B cell (primary cell): ENCODE results near the gene FABP2. TPM values are rescaled to one million over a fixed set of nuclear protein-coding genes. Genes with fewer than 3 reads are reported as not detected.
"Not testable (repeated sequence)": the region's sequence is repeated elsewhere in the genome, so short reads cannot be mapped to it uniquely, and the experiment has no call there.

Experiments
- ATAC-seq: fragments of 200-7000 bp; cut with Tn5 transposase; one replicate; pipeline ENCODE4 v1.10.0; 2021; ENCODE audit warnings: low read depth, mild to moderate bottlenecking, moderate number of reproducible peaks, moderate library complexity
- CTCF ChIA-PET: fragments of 350-600 bp; sonication (Branson Sonifier 250); formaldehyde crosslinking; loops from one replicate; lab custom pipeline; 2021; ENCODE audit warnings: antibody characterized with exemption, inconsistent platforms; lab: Charles Lee
- POLR2A ChIA-PET: fragments of 350-600 bp; sonication (Branson Sonifier 250); formaldehyde crosslinking; loops from one replicate; lab custom pipeline; 2021; ENCODE audit warnings: antibody characterized with exemption; lab: Charles Lee
- DNase-seq: peaks from one replicate; pipeline ENCODE4 v3.0.0; 2013
- H2AFZ ChIP-seq: 2 replicates; pipeline ENCODE4 v1.6.1; 2012; ENCODE audit warnings: mild to moderate bottlenecking, low read depth, low read length; ENCODE audit not compliant: insufficient read depth, poor library complexity, severe bottlenecking
- H3K27ac ChIP-seq, 2 donors: 1 replicate in 1 of 2; 2 replicates in 1 of 2; pipeline ENCODE4 v1.5.1; 2012 to 2013; ENCODE audit warnings: low read length in 2 of 2, mild to moderate bottlenecking in 2 of 2, moderate library complexity in 1 of 2
- H3K27me3 ChIP-seq, 4 experiments: fragments of 200-600 bp in 1 of 4; sonication (generic) in 1 of 4; replicated peaks in 1 of 4; 1 replicate in 2 of 4; 2 replicates in 2 of 4; pipeline versions ENCODE4 v1.6.1 to v1.7.0; 2013 to 2016; ENCODE audit warnings: low read length in 3 of 4, mild to moderate bottlenecking in 2 of 4, mixed read lengths in 1 of 4, moderate library complexity in 1 of 4; ENCODE audit not compliant: insufficient read depth in 4 of 4, control insufficient read depth in 3 of 4; ENCODE audit errors: control extremely low read depth in 1 of 4
- H3K36me3 ChIP-seq, 2 experiments: replicated peaks in 1 of 2; 1 replicate in 1 of 2; 2 replicates in 1 of 2; pipeline versions ENCODE4 v1.6.1 to v1.7.1; 2013; ENCODE audit warnings: low read length in 1 of 2; ENCODE audit not compliant: insufficient read depth in 2 of 2, control insufficient read depth in 1 of 2; ENCODE audit errors: control extremely low read depth in 1 of 2, extremely low read depth in 1 of 2
- H3K4me1 ChIP-seq, 2 donors: fragments of 200-600 bp in 1 of 2; sonication (generic) in 1 of 2; 1 replicate in 1 of 2; 2 replicates in 1 of 2; pipeline versions ENCODE4 v1.5.1 to v1.6.1; 2013 to 2017; ENCODE audit warnings: low read length in 2 of 2; ENCODE audit not compliant: control insufficient read depth in 2 of 2, insufficient read depth in 2 of 2
- H3K4me2 ChIP-seq: replicated peaks from 2 replicates; pipeline ENCODE3; 2012; ENCODE audit warnings: mild to moderate bottlenecking, low read depth, low read length; ENCODE audit not compliant: poor library complexity, severe bottlenecking
- H3K4me3 ChIP-seq, 5 experiments: fragments of 200-600 bp in 1 of 5; sonication (generic) in 1 of 5; 1 replicate in 3 of 5; 2 replicates in 2 of 5; pipeline versions ENCODE4 v1.5.1 to v1.7.0; 2011 to 2016; ENCODE audit warnings: low read length in 4 of 5, mild to moderate bottlenecking in 4 of 5, low read depth in 2 of 5, control low read depth in 1 of 5, moderate library complexity in 1 of 5; ENCODE audit not compliant: insufficient read depth in 1 of 5; ENCODE audit errors: control extremely low read depth in 1 of 5, extremely low read depth in 1 of 5
- H3K79me2 ChIP-seq: fragments of 200-600 bp; sonication (generic); one replicate; pipeline ENCODE4 v1.6.0; 2016; ENCODE audit warnings: low read length; ENCODE audit not compliant: control insufficient read depth, insufficient read depth
- H3K9ac ChIP-seq: fragments of 200-600 bp; sonication (generic); 2 replicates; pipeline ENCODE4 v1.6.1; 2017; ENCODE audit warnings: mild to moderate bottlenecking, low read length, moderate library complexity
- H3K9me3 ChIP-seq, 3 donors: one replicate each; pipeline versions ENCODE4 v1.6.1 to v1.7.1; 2013; ENCODE audit warnings: low read length in 2 of 3; ENCODE audit not compliant: control insufficient read depth in 2 of 3, insufficient read depth in 1 of 3; ENCODE audit errors: control extremely low read depth in 1 of 3
- H4K20me1 ChIP-seq: 2 replicates; pipeline ENCODE4 v1.6.0; 2012; ENCODE audit warnings: mild to moderate bottlenecking, low read length; ENCODE audit not compliant: insufficient read depth, control insufficient read depth, poor library complexity, severe bottlenecking
- H3K27ac Mint-ChIP-seq: one replicate; pipeline ENCODE4 v1.8.0; 2021; ENCODE audit warnings: mixed read lengths
- H3K27me3 Mint-ChIP-seq: one replicate; pipeline ENCODE4 v1.8.0; 2021; ENCODE audit warnings: mixed read lengths
- H3K4me1 Mint-ChIP-seq: one replicate; pipeline ENCODE4 v1.8.0; 2021; ENCODE audit warnings: mixed read lengths
- H3K4me3 Mint-ChIP-seq: one replicate; pipeline ENCODE4 v1.8.0; 2021; ENCODE audit warnings: mixed read lengths
- H3K9me3 Mint-ChIP-seq: one replicate; pipeline ENCODE4 v1.8.0; 2022; ENCODE audit warnings: mixed read lengths; ENCODE audit not compliant: insufficient read depth
- WGBS: methylation state at CpG from one replicate; pipeline ENCODE4 v1.1.5; 2013; ENCODE audit warnings: missing lambda C conversion rate; ENCODE audit not compliant: insufficient coverage; 5-methylcytosine and 5-hydroxymethylcytosine counted together
- intact Hi-C: fragments of 100-400 bp; cut with micrococcal nuclease; formaldehyde crosslinking; loops from one replicate; pipeline ENCODE4 v1.10.0; 2022
- polyA plus RNA-seq: library from polyadenylated mRNA; depleted of rRNA; stranded (reverse); fragments of >200 nt; gene quantifications from 2 replicates; pipeline ENCODE4 v1.2.3, GENCODE V29; 2012
- total RNA-seq, 2 donors: library from RNA; stranded (reverse); fragments of 120-200 nt in 1 of 2; gene quantifications; 1 replicate in 1 of 2; 2 replicates in 1 of 2; pipeline versions ENCODE4 v1.2.3 to v1.2.4, GENCODE V29; 2013 to 2022

FABP2 gene
- total and polyA plus RNA-seq, 2 donors (not counting 1 experiment from before 2014, with no cell fraction given): not detected

GRCh38 chr4:119359873-119360272, 37.9 kb upstream of the FABP2 start:
- H3K27ac ChIP-seq, H3K79me2 ChIP-seq, H3K36me3 ChIP-seq, ATAC-seq, intact Hi-C loops, H3K27ac Mint-ChIP-seq, H3K4me1 ChIP-seq, H3K27me3 Mint-ChIP-seq, H3K9me3 Mint-ChIP-seq, DNase-seq, H2AFZ ChIP-seq, H4K20me1 ChIP-seq, H3K9me3 ChIP-seq, POLR2A ChIA-PET, H3K4me1 Mint-ChIP-seq, H3K4me3 Mint-ChIP-seq, H3K4me3 ChIP-seq, H3K4me2 ChIP-seq, H3K27me3 ChIP-seq, H3K9ac ChIP-seq, CTCF ChIA-PET: not testable (repeated sequence)
- WGBS: 100% methylated on average over 1 of the region's 2 CpGs

- H3K36me3 ChIP-seq, H3K4me3 ChIP-seq, H3K27ac Mint-ChIP-seq, H3K27ac ChIP-seq, H2AFZ ChIP-seq, H3K9me3 ChIP-seq, H3K4me3 Mint-ChIP-seq, DNase-seq, intact Hi-C loops, H3K4me1 Mint-ChIP-seq, ATAC-seq, H4K20me1 ChIP-seq, POLR2A ChIA-PET, CTCF ChIA-PET, H3K9ac ChIP-seq, H3K27me3 ChIP-seq, H3K4me2 ChIP-seq, H3K79me2 ChIP-seq, H3K4me1 ChIP-seq, H3K27me3 Mint-ChIP-seq, H3K9me3 Mint-ChIP-seq: not testable (repeated sequence)
- WGBS: no CpG with 5 or more reads among the region's 1 CpG
These were observed 34.9 kb upstream of the FABP2 start for GRCh38 chr4:119356796-119357195.

GRCh38 chr4:119356041-119356440, 34.1 kb upstream of the FABP2 start:
- CTCF ChIA-PET, H3K4me2 ChIP-seq, ATAC-seq, intact Hi-C loops, POLR2A ChIA-PET, H3K4me3 ChIP-seq, H3K27me3 ChIP-seq, H3K9me3 Mint-ChIP-seq, H3K4me1 Mint-ChIP-seq, H3K4me3 Mint-ChIP-seq, H3K36me3 ChIP-seq, H2AFZ ChIP-seq, H3K9ac ChIP-seq, H4K20me1 ChIP-seq, H3K27me3 Mint-ChIP-seq, H3K27ac ChIP-seq, H3K79me2 ChIP-seq, H3K27ac Mint-ChIP-seq, H3K4me1 ChIP-seq, DNase-seq, H3K9me3 ChIP-seq: not testable (repeated sequence)
- no CpG with 5 or more reads among the region's 1 CpG for WGBS

GRCh38 chr4:119353364-119353763, 31.4 kb upstream of the FABP2 start:
- H3K79me2 ChIP-seq, H3K27ac Mint-ChIP-seq, H3K27me3 ChIP-seq, H3K27me3 Mint-ChIP-seq, DNase-seq, intact Hi-C loops, H3K9me3 ChIP-seq, H3K9me3 Mint-ChIP-seq, H3K9ac ChIP-seq, ATAC-seq, H3K27ac ChIP-seq, H3K4me1 Mint-ChIP-seq, H3K36me3 ChIP-seq, POLR2A ChIA-PET, H3K4me2 ChIP-seq, CTCF ChIA-PET, H3K4me3 Mint-ChIP-seq, H3K4me1 ChIP-seq, H4K20me1 ChIP-seq, H2AFZ ChIP-seq, H3K4me3 ChIP-seq: not testable (repeated sequence)
- 67% methylated on average over 1 of the region's 3 CpGs for WGBS
